IMR-90 (cell line): ENCODE results near the gene RAB8A. TPM values are rescaled to one million over a fixed set of nuclear protein-coding genes. Genes with fewer than 3 reads are reported as not detected.

Experiments used
- ATAC-seq: fragments of 200-7000 bp; cut with Tn5 transposase; 2 replicates; pipeline ENCODE4 v1.9.1; 2020; ENCODE audit warnings: low read depth, mild to moderate bottlenecking, moderate library complexity
- BruUV-seq: library from RNA; stranded (reverse); fragments of 400-500 nt; replicated peaks from 2 replicates; lab custom pipeline; 2021; lab: Mats Ljungman, UMichigan
- CTCF ChIA-PET: fragments of 300-600 bp; formaldehyde crosslinking; extraction: SDS; loops from one replicate; lab custom pipeline; 2021; ENCODE audit warnings: antibody characterized with exemption; lab: Yijun Ruan, JAX
- POLR2A ChIA-PET: fragments of 300-600 bp; sonication (Branson Sonifier 250); formaldehyde crosslinking; loops from one replicate; lab custom pipeline; 2022; ENCODE audit warnings: antibody characterized with exemption; ENCODE audit not compliant: unreplicated experiment; lab: Charles Lee
- DNase-seq: peaks from one replicate; pipeline ENCODE4 v3.0.0; 2013
- H2AFZ ChIP-seq: replicated peaks from 2 replicates; pipeline ENCODE3; 2013; ENCODE audit warnings: low read length, mild to moderate bottlenecking; ENCODE audit not compliant: poor library complexity
- H2AK5ac ChIP-seq: 2 replicates; pipeline ENCODE4 v1.6.1; 2013; ENCODE audit warnings: low read depth, low read length, inconsistent platforms
- H2AK9ac ChIP-seq: replicated peaks from 2 replicates; pipeline ENCODE3; 2013; ENCODE audit warnings: mild to moderate bottlenecking, low read depth, low read length, moderate library complexity; ENCODE audit not compliant: poor library complexity
- H2BK120ac ChIP-seq: 2 replicates; pipeline ENCODE4 v1.6.1; 2013; ENCODE audit warnings: low read depth, low read length, inconsistent platforms
- H2BK15ac ChIP-seq: 3 replicates; pipeline ENCODE4 v1.6.1; 2013; ENCODE audit warnings: low read depth, low read length, inconsistent platforms
- H2BK20ac ChIP-seq: 2 replicates; pipeline ENCODE4 v1.6.1; 2013; ENCODE audit warnings: low read depth, mild to moderate bottlenecking, inconsistent platforms, low read length, moderate library complexity
- H2BK5ac ChIP-seq: 2 replicates; pipeline ENCODE4 v1.6.1; 2013; ENCODE audit warnings: mild to moderate bottlenecking, low read depth, low read length, inconsistent platforms; ENCODE audit not compliant: poor library complexity, severe bottlenecking
- H3K14ac ChIP-seq: replicated peaks from 2 replicates; pipeline ENCODE4 v1.6.1; 2013; ENCODE audit warnings: low read depth, low read length, inconsistent platforms
- H3K18ac ChIP-seq: 2 replicates; pipeline ENCODE4 v1.6.1; 2013; ENCODE audit warnings: low read depth, low read length, control low read depth
- H3K23ac ChIP-seq: 2 replicates; pipeline ENCODE4 v1.6.1; 2013; ENCODE audit warnings: low read depth, low read length, inconsistent platforms
- H3K27ac ChIP-seq: 2 replicates; pipeline ENCODE4 v1.5.1; 2013; ENCODE audit warnings: mild to moderate bottlenecking, control low read depth, low read length; ENCODE audit not compliant: insufficient read depth
- H3K27me3 ChIP-seq: 2 replicates; pipeline ENCODE4 v1.6.1; 2013; ENCODE audit warnings: low read length; ENCODE audit not compliant: control insufficient read depth, insufficient read depth
- H3K36me3 ChIP-seq: 2 replicates; pipeline ENCODE4 v1.6.1; 2013; ENCODE audit warnings: low read length, mixed read lengths; ENCODE audit not compliant: control insufficient read depth, insufficient read depth
- H3K4ac ChIP-seq: 2 replicates; pipeline ENCODE4 v1.6.1; 2013; ENCODE audit warnings: low read depth, low read length, inconsistent platforms
- H3K4me1 ChIP-seq: 2 replicates; pipeline ENCODE4 v1.6.1; 2013; ENCODE audit warnings: low read length, mixed read lengths; ENCODE audit not compliant: control insufficient read depth, insufficient read depth
- H3K4me2 ChIP-seq: 2 replicates; pipeline ENCODE4 v1.6.1; 2013; ENCODE audit warnings: low read depth, mild to moderate bottlenecking, control low read depth, low read length, moderate library complexity
- H3K4me3 ChIP-seq: 2 replicates; pipeline ENCODE4 v1.5.1; 2013; ENCODE audit warnings: low read depth, mild to moderate bottlenecking, control low read depth, low read length, moderate library complexity; ENCODE audit not compliant: insufficient read depth
- H3K56ac ChIP-seq: 2 replicates; pipeline ENCODE4 v1.6.1; 2013; ENCODE audit warnings: low read length, inconsistent platforms; ENCODE audit not compliant: insufficient read depth; ENCODE audit errors: extremely low read depth
- H3K79me1 ChIP-seq, 2 experiments: 2 replicates each; pipeline ENCODE4 v1.6.1; 2013; ENCODE audit warnings: low read length in 2 of 2, inconsistent platforms in 1 of 2, low read depth in 1 of 2
- H3K9ac ChIP-seq: 2 replicates; pipeline ENCODE4 v1.6.1; 2013; ENCODE audit warnings: low read depth, low read length, control low read depth
- H3K9me1 ChIP-seq: 2 replicates; pipeline ENCODE4 v1.6.1; 2013; ENCODE audit warnings: low read length, inconsistent platforms; ENCODE audit not compliant: insufficient read depth
- H3K9me3 ChIP-seq: 2 replicates; pipeline ENCODE4 v1.6.1; 2013; ENCODE audit warnings: low read length; ENCODE audit not compliant: control insufficient read depth, insufficient read depth
- H4K20me1 ChIP-seq: 2 replicates; pipeline ENCODE4 v1.6.1; 2013; ENCODE audit warnings: low read length, inconsistent platforms; ENCODE audit not compliant: insufficient read depth
- H4K5ac ChIP-seq: 2 replicates; pipeline ENCODE4 v1.6.1; 2013; ENCODE audit warnings: mild to moderate bottlenecking, low read depth, low read length, control low read depth
- H4K8ac ChIP-seq, 2 experiments: 2 replicates each; pipeline ENCODE4 v1.6.1; 2013; ENCODE audit warnings: low read depth in 2 of 2, low read length in 2 of 2, control low read depth in 1 of 2, inconsistent platforms in 1 of 2
- H4K91ac ChIP-seq: 2 replicates; pipeline ENCODE4 v1.6.1; 2013; ENCODE audit warnings: low read depth, low read length, inconsistent platforms; ENCODE audit not compliant: insufficient read depth
- CEBPB ChIP-seq: IDR thresholded peaks from 2 replicates; pipeline ENCODE4 v1.6.1; 2012; ENCODE audit warnings: low read depth, low read length, improper control_type of control experiment
- CHD1 ChIP-seq: IDR thresholded peaks from 2 replicates; pipeline ENCODE4 v1.6.1; 2012; ENCODE audit warnings: low read depth, low read length, improper control_type of control experiment
- FOS ChIP-seq: fragments of 150-350 bp; IDR thresholded peaks from 2 replicates; pipeline ENCODE4 v1.6.1; 2016; ENCODE audit warnings: low read depth, low read length
- MAFK ChIP-seq: IDR thresholded peaks from 2 replicates; pipeline ENCODE4 v1.6.1; 2012; ENCODE audit warnings: low read depth, low read length, improper control_type of control experiment
- MAZ ChIP-seq: IDR thresholded peaks from 2 replicates; pipeline ENCODE4 v1.6.1; 2012; ENCODE audit warnings: low read depth, mild to moderate bottlenecking, low read length, improper control_type of control experiment, moderate library complexity, borderline replicate concordance
- MXI1 ChIP-seq: IDR thresholded peaks from 2 replicates; pipeline ENCODE4 v1.6.1; 2012; ENCODE audit warnings: low read depth, mild to moderate bottlenecking, low read length, moderate library complexity, borderline replicate concordance
- NFE2L2 ChIP-seq: fragments of 150-350 bp; IDR thresholded peaks from 2 replicates; pipeline ENCODE4 v1.6.1; 2016; ENCODE audit warnings: low read depth, mild to moderate bottlenecking, low read length
- POLR2A ChIP-seq: IDR thresholded peaks from 2 replicates; pipeline ENCODE4 v1.6.1; 2012; ENCODE audit warnings: mild to moderate bottlenecking, low read depth, low read length
- RAD21 ChIP-seq: IDR thresholded peaks from 2 replicates; pipeline ENCODE4 v1.6.1; 2012; ENCODE audit warnings: low read length, improper control_type of control experiment
- RCOR1 ChIP-seq: IDR thresholded peaks from 2 replicates; pipeline ENCODE4 v1.6.1; 2012; ENCODE audit warnings: mild to moderate bottlenecking, low read length, improper control_type of control experiment; ENCODE audit not compliant: insufficient replicate concordance
- RFX5 ChIP-seq: IDR thresholded peaks from 2 replicates; pipeline ENCODE4 v1.8.0; 2012; ENCODE audit warnings: low read depth, mild to moderate bottlenecking, low read length, moderate library complexity
- SMC3 ChIP-seq: fragments of 150-350 bp; IDR thresholded peaks from 2 replicates; pipeline ENCODE4 v1.6.1; 2016; ENCODE audit warnings: low read depth, mild to moderate bottlenecking, antibody characterized with exemption, low read length, moderate library complexity
- WGBS, 2 experiments: methylation state at CpG; one replicate each; pipeline versions ENCODE4 v1.1.5 to v1.1.7; 2013; ENCODE audit warnings: missing lambda C conversion rate in 2 of 2; ENCODE audit not compliant: insufficient read length in 1 of 2; ENCODE audit errors: extremely low coverage in 2 of 2; 5-methylcytosine and 5-hydroxymethylcytosine counted together
- dilution Hi-C: fragments of 300-500 bp; cut with HindIII; formaldehyde crosslinking; loops from one replicate; pipeline ENCODE4 v1.14.3; 2018; ENCODE audit warnings: low sequenced_read_pairs; ENCODE audit not compliant: unreplicated experiment
- in situ Hi-C: fragments of 300-500 bp; cut with MboI; formaldehyde crosslinking; loops from 3 replicates; pipeline ENCODE4 v1.14.3; 2019; ENCODE audit warnings: low sequenced_read_pairs, inconsistent platforms, mixed read lengths
- intact Hi-C: fragments of 100-400 bp; cut with micrococcal nuclease; formaldehyde crosslinking; loops from 2 replicates; pipeline ENCODE4 v1.10.0; 2022
- polyA plus RNA-seq, 3 experiments: library from polyadenylated mRNA; depleted of rRNA; stranded (reverse); fragments of >200 nt; gene quantifications; 2 replicates each; pipeline ENCODE4 v1.2.3, GENCODE V29; 2012; ENCODE audit warnings: low replicate concordance in 1 of 3
- total RNA-seq: library from RNA; depleted of rRNA; stranded (reverse); fragments of >200 nt; gene quantifications from 2 replicates; pipeline ENCODE4 v1.2.3, GENCODE V29; 2012
- TF ChIP-seq, protein P1 (sequence below): fragments of 150-350 bp; IDR thresholded peaks from 2 replicates; pipeline ENCODE4 v1.6.1; 2016; ENCODE audit warnings: low read depth, mild to moderate bottlenecking, low read length, moderate library complexity, borderline replicate concordance
- TF ChIP-seq, protein P2 (sequence below): fragments of 150-350 bp; IDR thresholded peaks from 2 replicates; pipeline ENCODE4 v1.6.1; 2017; ENCODE audit warnings: mild to moderate bottlenecking, antibody characterized with exemption, low read length, low read depth

RAB8A gene
- total and polyA plus RNA-seq, 2 of the 4 experiments (the other 2 are of a cell fraction) = 64.5 to 135 TPM

DNA sequence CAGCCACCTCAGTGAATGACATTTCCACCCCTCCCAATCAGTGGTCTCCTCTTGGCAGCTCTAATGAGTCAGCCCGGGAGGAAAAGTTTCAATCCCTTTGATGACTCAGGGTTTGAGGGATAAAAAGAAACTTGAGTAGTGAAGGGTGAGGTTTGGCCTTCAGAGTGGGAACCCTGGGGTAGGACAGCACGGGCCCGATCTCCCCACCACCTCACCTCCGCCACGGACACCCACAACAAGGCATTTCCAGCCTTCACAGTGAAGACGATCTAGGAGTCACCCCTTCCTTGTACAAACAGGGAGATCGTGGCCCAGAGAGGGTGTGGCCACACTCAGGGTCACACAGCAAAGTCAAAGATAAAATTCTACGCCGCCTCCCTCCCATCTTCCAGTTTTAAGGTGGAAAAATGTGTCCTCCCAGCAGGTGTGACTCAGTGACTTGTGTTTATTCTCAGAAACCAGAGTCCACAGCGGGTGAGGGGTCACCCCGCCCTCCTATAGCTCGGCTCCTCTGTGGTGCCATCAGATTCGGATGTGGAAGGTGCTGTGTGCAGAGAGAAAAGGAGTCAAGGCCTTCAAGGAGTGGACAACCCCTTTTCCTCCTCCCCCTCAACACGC lies 49.4 kb downstream of the RAB8A start (continued):
- peak; percentile 71 for TF ChIP-seq FOS

- no peak overlapping the region for H3K27ac ChIP-seq
- TF ChIP-seq SMC3 = no peak
- no peak for TF ChIP-seq POLR2A
- no peak for TF ChIP-seq RAD21
- TF ChIP-seq, protein P1, sequence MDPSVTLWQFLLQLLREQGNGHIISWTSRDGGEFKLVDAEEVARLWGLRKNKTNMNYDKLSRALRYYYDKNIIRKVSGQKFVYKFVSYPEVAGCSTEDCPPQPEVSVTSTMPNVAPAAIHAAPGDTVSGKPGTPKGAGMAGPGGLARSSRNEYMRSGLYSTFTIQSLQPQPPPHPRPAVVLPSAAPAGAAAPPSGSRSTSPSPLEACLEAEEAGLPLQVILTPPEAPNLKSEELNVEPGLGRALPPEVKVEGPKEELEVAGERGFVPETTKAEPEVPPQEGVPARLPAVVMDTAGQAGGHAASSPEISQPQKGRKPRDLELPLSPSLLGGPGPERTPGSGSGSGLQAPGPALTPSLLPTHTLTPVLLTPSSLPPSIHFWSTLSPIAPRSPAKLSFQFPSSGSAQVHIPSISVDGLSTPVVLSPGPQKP = no peak
- TF ChIP-seq CHD1 = no peak
- no peak for TF ChIP-seq CEBPB
- TF ChIP-seq RFX5 = no peak
- no peak for TF ChIP-seq RCOR1
- no peak for TF ChIP-seq MAFK
- TF ChIP-seq MAZ = no peak
- no peak for TF ChIP-seq MXI1
- TF ChIP-seq, protein P2, sequence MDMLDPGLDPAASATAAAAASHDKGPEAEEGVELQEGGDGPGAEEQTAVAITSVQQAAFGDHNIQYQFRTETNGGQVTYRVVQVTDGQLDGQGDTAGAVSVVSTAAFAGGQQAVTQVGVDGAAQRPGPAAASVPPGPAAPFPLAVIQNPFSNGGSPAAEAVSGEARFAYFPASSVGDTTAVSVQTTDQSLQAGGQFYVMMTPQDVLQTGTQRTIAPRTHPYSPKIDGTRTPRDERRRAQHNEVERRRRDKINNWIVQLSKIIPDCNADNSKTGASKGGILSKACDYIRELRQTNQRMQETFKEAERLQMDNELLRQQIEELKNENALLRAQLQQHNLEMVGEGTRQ = no peak
- TF ChIP-seq NFE2L2 = no peak
These were observed 50.2 kb downstream of the RAB8A start for GRCh38 chr19:16161840-16162239.

More at GRCh38 chr19:16161840-16162239, 50.2 kb downstream of the RAB8A start:
- ATAC-seq = peak; percentile 65
- H2BK5ac ChIP-seq = no peak overlapping the region
- no peak overlapping the region for H4K91ac ChIP-seq
- no peaks in the 10 kb centered on the region for H4K20me1 ChIP-seq
- H4K8ac ChIP-seq = no peak overlapping the region
- H3K9me3 ChIP-seq = no peaks in the 10 kb centered on the region
- no peak overlapping the region for H3K23ac ChIP-seq
- BruUV-seq = no TSS peak
- no peak overlapping the region for H3K4me3 ChIP-seq
- H2AK5ac ChIP-seq = 0 out of 2 replicates have a peak overlapping the region, but pooled peaks have one; percentile 56
- H3K36me3 ChIP-seq = no peaks in the 10 kb centered on the region
- peaks cover 8% of the 10 kb centered on the region for H3K4me1 ChIP-seq
- no peak overlapping the region for H3K4ac ChIP-seq
- H2BK15ac ChIP-seq = no peak overlapping the region
- no peaks in the 10 kb centered on the region for H3K79me1 ChIP-seq
- H2BK20ac ChIP-seq = no peak overlapping the region
- H3K18ac ChIP-seq = no peak overlapping the region
- H4K5ac ChIP-seq = no peak overlapping the region
- peak; percentile 85 for DNase-seq
- ChIA-PET POLR2A (no interaction called here), CTCF (no interaction called here)
- H2AK9ac ChIP-seq = no peak overlapping the region
- peaks cover 8% of the 10 kb centered on the region for H3K9me1 ChIP-seq
- H2AFZ ChIP-seq = no peak overlapping the region
- in situ Hi-C loops = no loop called here
- H2BK120ac ChIP-seq = no peak overlapping the region
- H3K14ac ChIP-seq = no peak overlapping the region
- H3K56ac ChIP-seq = no peak overlapping the region
- 0% methylated on average over 1 of the region's 3 CpGs; no CpG with 5 or more reads in 1 of the 2 experiments for WGBS, 2 experiments
- no peaks in the 10 kb centered on the region for H3K27me3 ChIP-seq
- intact Hi-C loops = no loop called here
- H3K4me2 ChIP-seq = no peak overlapping the region
- dilution Hi-C loops = no loop called here
- no peak overlapping the region for H3K9ac ChIP-seq
